AG04450 (cell line): ENCODE results near the gene ULBP2. TPM values are rescaled to one million over a fixed set of nuclear protein-coding genes. Genes with fewer than 3 reads are reported as not detected.

Source experiments
- CTCF ChIA-PET: fragments of 300-600, 350-600 bp; formaldehyde crosslinking; extraction: SDS; loops from one replicate; lab custom pipeline; 2022; ENCODE audit warnings: antibody characterized with exemption, inconsistent platforms; lab: Charles Lee
- POLR2A ChIA-PET: fragments of 350-600 bp; formaldehyde crosslinking; extraction: SDS; loops from one replicate; lab custom pipeline; 2021; ENCODE audit warnings: antibody characterized with exemption, inconsistent platforms; lab: Yijun Ruan, JAX
- DNase-seq: peaks from one replicate; pipeline ENCODE4 v3.0.0-alpha.2; 2011; ENCODE audit warnings: low read depth, low spot score
- H3K27ac ChIP-seq: one replicate; pipeline ENCODE4 v1.5.1; 2012; ENCODE audit warnings: low read depth, low read length, control low read depth
- H3K27me3 ChIP-seq: one replicate; pipeline ENCODE4 v1.6.0; 2012; ENCODE audit warnings: low read length; ENCODE audit not compliant: control insufficient read depth, insufficient read depth
- H3K4me3 ChIP-seq: 2 replicates; pipeline ENCODE4 v1.5.1; 2011; ENCODE audit warnings: mild to moderate bottlenecking, low read depth, low read length, control low read depth
- H3K9me3 ChIP-seq: 2 replicates; pipeline ENCODE4 v1.5.1; 2012; ENCODE audit warnings: low read length; ENCODE audit not compliant: control insufficient read depth, insufficient read depth
- CTCF ChIP-seq: IDR thresholded peaks from 2 replicates; pipeline ENCODE4 v1.5.1; 2011; ENCODE audit warnings: low read depth, low read length, control low read depth, inconsistent platforms
- polyA plus RNA-seq: library from polyadenylated mRNA; depleted of rRNA; stranded (reverse); fragments of >200 nt; gene quantifications from 2 replicates; pipeline ENCODE4 v1.2.3, GENCODE V29; 2011; rRNA removed

The ULBP2 gene
- polyA plus RNA-seq, 1 experiment, result 7.9 TPM

GRCh38 chr6:149995971-149996370 is 54.2 kb downstream of the ULBP2 start:
- Histone ChIP-seq H3K27ac (no peak overlapping the region), H3K9me3 (no peaks in the 10 kb centered on the region), H3K4me3 (no peak overlapping the region), H3K27me3 (peaks cover 55% of the 10 kb centered on the region)
- TF ChIP-seq CTCF, result no peak
- DNase-seq, result no peak
- POLR2A ChIA-PET, result no interaction called here
- CTCF ChIA-PET, result no interaction called here

Other genes starting within 250 kb of the ULBP2 start
- 13.1 and 17.6 TPM in 2 replicates for gene LATS1, start 223.9 kb upstream of the ULBP2 start, polyA plus RNA-seq
- 25.6 and 27.9 TPM in 2 replicates for gene NUP43, start 195.5 kb upstream of the ULBP2 start, polyA plus RNA-seq
- 77.5 and 96.2 TPM in 2 replicates for gene PCMT1, start 192.3 kb upstream of the ULBP2 start, polyA plus RNA-seq
- 64.3 and 71.0 TPM in 2 replicates for gene LRP11, start 77.7 kb upstream of the ULBP2 start, polyA plus RNA-seq
- gene RAET1E, start 43.9 kb upstream of the ULBP2 start, polyA plus RNA-seq, result not detected in 2 replicates
- gene RAET1G, start 18.9 kb upstream of the ULBP2 start, polyA plus RNA-seq, result 3.0 TPM in 2 replicates
- 2.6 and 2.8 TPM in 2 replicates for gene ULBP1, start 21.9 kb downstream of the ULBP2 start, polyA plus RNA-seq
- not detected in 2 replicates for gene RAET1L, start 83.5 kb downstream of the ULBP2 start, polyA plus RNA-seq
- gene ULBP3, start 127.1 kb downstream of the ULBP2 start, polyA plus RNA-seq, result 13.1 and 16.0 TPM in 2 replicates
- gene PPP1R14C, start 201.0 kb downstream of the ULBP2 start, polyA plus RNA-seq, result not detected in 2 replicates